Liver (tissue), 9 donors: ENCODE data around the gene HRH3. TPM values are rescaled to one million over a fixed set of nuclear protein-coding genes. Genes with fewer than 3 reads are reported as not detected.

Experiments used
- DNase-seq: peaks from one replicate; pipeline ENCODE4 v3.0.0-alpha.2; 2017; ENCODE audit warnings: low spot score
- H3K27ac ChIP-seq, 2 donors: one replicate each; pipeline ENCODE4 v1.7.0; 2013; ENCODE audit warnings: inconsistent platforms in 2 of 2, low read length in 2 of 2, control low read depth in 1 of 2, low read depth in 1 of 2, mild to moderate bottlenecking in 1 of 2
- H3K27me3 ChIP-seq, 4 donors: one replicate each; pipeline versions ENCODE4 v1.6.1 to v1.7.0; 2013; ENCODE audit warnings: low read length in 3 of 4, inconsistent platforms in 1 of 4, mild to moderate bottlenecking in 1 of 4, moderate library complexity in 1 of 4; ENCODE audit not compliant: control insufficient read depth in 4 of 4, insufficient read depth in 4 of 4
- H3K36me3 ChIP-seq, 4 donors: one replicate each; pipeline versions ENCODE4 v1.6.1 to v1.7.0; 2013; ENCODE audit warnings: low read length in 3 of 4, mild to moderate bottlenecking in 3 of 4, low read depth in 1 of 4, moderate library complexity in 1 of 4; ENCODE audit not compliant: control insufficient read depth in 4 of 4, insufficient read depth in 3 of 4
- H3K4me1 ChIP-seq, 4 donors: one replicate each; pipeline versions ENCODE4 v1.6.1 to v1.7.0; 2013; ENCODE audit warnings: low read length in 3 of 4, mild to moderate bottlenecking in 3 of 4, moderate library complexity in 1 of 4; ENCODE audit not compliant: control insufficient read depth in 4 of 4, insufficient read depth in 4 of 4
- H3K4me3 ChIP-seq, 3 donors: one replicate each; pipeline versions ENCODE4 v1.6.1 to v1.7.0; 2013; ENCODE audit warnings: low read length in 3 of 3, control low read depth in 1 of 3, low read depth in 1 of 3, mild to moderate bottlenecking in 1 of 3
- H3K9ac ChIP-seq, 2 donors: one replicate each; pipeline ENCODE4 v1.7.0; 2013; ENCODE audit warnings: low read length in 2 of 2, mild to moderate bottlenecking in 2 of 2, moderate library complexity in 2 of 2, control low read depth in 1 of 2, low read depth in 1 of 2
- H3K9me3 ChIP-seq, 4 donors: one replicate each; pipeline versions ENCODE4 v1.6.1 to v1.7.0; 2013; ENCODE audit warnings: low read length in 3 of 4; ENCODE audit not compliant: control insufficient read depth in 4 of 4
- EGR1 ChIP-seq, 2 donors: IDR thresholded peaks; 2 replicates each; pipeline ENCODE4 v1.6.1; 2016 to 2018; ENCODE audit warnings: antibody characterized with exemption in 2 of 2, low read depth in 2 of 2
- GABPA ChIP-seq, 2 donors: IDR thresholded peaks in 1 of 2; conservative IDR thresholded peaks in 1 of 2; 2 replicates each; pipeline ENCODE4 v1.6.1; 2016; ENCODE audit warnings: antibody characterized with exemption in 2 of 2, mild to moderate bottlenecking in 1 of 2, moderate library complexity in 1 of 2
- HNF4A ChIP-seq, 2 donors: conservative IDR thresholded peaks; 2 replicates each; pipeline ENCODE4 v1.6.1; 2016; ENCODE audit warnings: antibody characterized with exemption in 2 of 2, mild to moderate bottlenecking in 2 of 2
- JUND ChIP-seq, 2 donors: IDR thresholded peaks; 2 replicates each; pipeline ENCODE4 v1.6.1; 2016; ENCODE audit warnings: antibody characterized with exemption in 2 of 2
- NR2F2 ChIP-seq: IDR thresholded peaks from 2 replicates; pipeline ENCODE4 v1.6.1; 2016; ENCODE audit warnings: antibody characterized with exemption
- RAD21 ChIP-seq, 2 donors: IDR thresholded peaks; 2 replicates each; pipeline ENCODE4 v1.6.1; 2016; ENCODE audit warnings: antibody characterized with exemption in 2 of 2, mild to moderate bottlenecking in 2 of 2
- REST ChIP-seq: IDR thresholded peaks from 2 replicates; pipeline ENCODE4 v1.6.1; 2016; ENCODE audit warnings: antibody characterized with exemption, mild to moderate bottlenecking
- RXRA ChIP-seq, 2 donors: IDR thresholded peaks; 2 replicates each; pipeline ENCODE4 v1.6.1; 2017 to 2018; ENCODE audit warnings: antibody characterized with exemption in 2 of 2, mild to moderate bottlenecking in 1 of 2
- TAF1 ChIP-seq: conservative IDR thresholded peaks from 2 replicates; pipeline ENCODE4 v1.6.1; 2016; ENCODE audit warnings: antibody characterized with exemption, mild to moderate bottlenecking
- ZBTB33 ChIP-seq: IDR thresholded peaks from 2 replicates; pipeline ENCODE4 v1.6.1; 2016; ENCODE audit warnings: antibody characterized with exemption
- WGBS: extraction: QIAGEN DNeasy Blood & Tissue Kit; methylation state at CpG from one replicate; pipeline ENCODE4 v1.1.7; 2013; 5-methylcytosine and 5-hydroxymethylcytosine counted together
- polyA plus RNA-seq, 2 donors: library from polyadenylated mRNA; stranded (reverse) in 1 of 2; unstranded in 1 of 2; fragments of 200-250 nt in 1 of 2; fragments of >200 nt in 1 of 2; fragmentation: Nextera tagmentation in 1 of 2; extraction: Ambion mirVana in 1 of 2; gene quantifications; one replicate each; pipeline versions ENCODE4 v1.2.1 to v1.2.3, GENCODE V29; 2013 to 2015
- total RNA-seq, 2 donors: library from RNA; depleted of rRNA; stranded (reverse); fragments of >200 nt; gene quantifications; one replicate each; pipeline ENCODE4 v1.2.3, GENCODE V29; 2014
- donor health status: healthy.
- donor health status: healthy.
- donor health status: healthy.
- donor health status: healthy.
- donor health status: healthy.

Gene HRH3
- total and polyA plus RNA-seq, 4 donors, result not detected

DNA sequence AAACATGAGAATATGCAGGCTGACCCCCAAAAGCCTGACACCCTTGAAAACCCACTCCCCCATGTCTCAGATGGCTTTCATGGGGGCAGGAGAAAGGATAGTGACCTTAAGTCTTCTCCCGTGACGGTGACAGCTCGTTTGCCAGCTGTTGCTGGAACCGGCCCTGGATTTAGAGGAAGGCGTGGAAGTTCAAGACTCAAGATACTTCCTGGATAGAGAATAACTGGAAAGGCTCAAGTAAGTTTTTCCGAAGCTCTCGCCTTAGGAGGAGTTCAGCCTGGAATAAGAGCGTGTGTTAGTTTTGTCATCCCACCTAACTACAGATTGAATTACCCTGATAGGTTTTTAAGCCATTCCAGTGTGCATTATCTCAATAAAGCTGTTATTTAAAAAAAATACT lies 48.8 kb downstream of the HRH3 start:
- Histone ChIP-seq H3K27ac (no peak overlapping the region), H3K27me3 (no peaks in the 10 kb centered on the region), H3K9me3 (no peaks in the 10 kb centered on the region), H3K4me3 (no peak overlapping the region), H3K4me1 (peaks cover 0 to 2% (median 0%) of the 10 kb centered on the region in 4 donors), H3K9ac (no peak overlapping the region), H3K36me3 (peaks cover 0 to 36% (median 10%) of the 10 kb centered on the region in 4 donors)
- TF ChIP-seq EGR1 (IDR thresholded peaks at IDR 0.05; ENCODE audit: low read depth in 2 of 2) (no peak), ZBTB33 (no peak), RAD21 (IDR thresholded peaks at IDR 0.05) (no peak), TAF1 (no peak), GABPA (IDR thresholded peaks at IDR 0.05 in 1 of 2, conservative IDR thresholded peaks at IDR 0.05 in 1 of 2) (no peak), REST (no peak), HNF4A (conservative IDR thresholded peaks at IDR 0.05) (no peak), RXRA (IDR thresholded peaks at IDR 0.05) (no peak), NR2F2 (no peak), JUND (IDR thresholded peaks at IDR 0.05) (no peak)
- 84% methylated on average over 8 of the region's 8 CpGs for WGBS
- DNase-seq, result no peak

GRCh38 chr20:62170536-62170935 lies 49.5 kb downstream of the HRH3 start:
- Histone ChIP-seq H3K27me3 (no peaks in the 10 kb centered on the region), H3K4me3 (no peak overlapping the region), H3K4me1 (no peaks in the 10 kb centered on the region), H3K27ac (no peak overlapping the region), H3K9me3 (no peaks in the 10 kb centered on the region), H3K9ac (no peak overlapping the region), H3K36me3 (peaks cover 4 to 44% (median 14%) of the 10 kb centered on the region in 4 donors)
- WGBS, result 95% methylated on average over 9 of the region's 9 CpGs
- TF ChIP-seq NR2F2 (no peak), REST (no peak)
- DNase-seq, result no peak
